Right cardiac atrium (tissue), 5 donors: ENCODE data around the gene SCN9A. TPM values are rescaled to one million over a fixed set of nuclear protein-coding genes. Genes with fewer than 3 reads are reported as not detected.
"Not testable (repeated sequence)": the region's sequence is repeated elsewhere in the genome, so short reads cannot be mapped to it uniquely, and the experiment has no call there.

Experiments
- ATAC-seq, 2 donors: fragments of 200-7000 bp; cut with Tn5 transposase; one replicate each; pipeline versions ENCODE4 v1.8.0 to v1.9.1; 2020; ENCODE audit warnings: moderate library complexity in 2 of 2, mild to moderate bottlenecking in 1 of 2
- DNase-seq, 3 donors: peaks; one replicate each; pipeline ENCODE4 v3.0.0-alpha.2; 2020
- H3K27ac ChIP-seq: one replicate; pipeline ENCODE4 v1.5.1; 2013; ENCODE audit warnings: mild to moderate bottlenecking, low read length, control low read depth, moderate library complexity
- H3K27me3 ChIP-seq: one replicate; pipeline ENCODE4 v1.6.1; 2013; ENCODE audit not compliant: control insufficient read depth, insufficient read depth
- H3K4me1 ChIP-seq: one replicate; pipeline ENCODE4 v1.6.1; 2013; ENCODE audit warnings: low read length; ENCODE audit not compliant: control insufficient read depth, insufficient read depth
- H3K4me3 ChIP-seq: one replicate; pipeline ENCODE4 v1.5.1; 2013; ENCODE audit warnings: low read length, control low read depth
- H3K9me3 ChIP-seq: one replicate; pipeline ENCODE4 v1.6.1; 2013; ENCODE audit warnings: low read length; ENCODE audit not compliant: control insufficient read depth
- WGBS: extraction: QIAGEN DNeasy Blood & Tissue Kit; methylation state at CpG from one replicate; pipeline ENCODE4 v1.1.7; 2013; 5-methylcytosine and 5-hydroxymethylcytosine counted together
- intact Hi-C, 4 donors: fragments of 100-400 bp; cut with DNase I; formaldehyde crosslinking; loops; one replicate each; pipeline versions ENCODE4 v1.11.0 to v1.14.0; 2022 to 2023
- polyA plus RNA-seq: library from polyadenylated mRNA; stranded (reverse); fragments of 200-250 nt; gene quantifications from one replicate; pipeline ENCODE4 v1.2.3, GENCODE V29; 2013
- total RNA-seq, 4 donors: library from RNA; stranded (reverse); fragmentation: NEBNext Ultra II Directional; extraction: Animal tissue kit (Norgen Biotek cat#: 25700); gene quantifications; one replicate each; pipeline ENCODE4 v1.2.1, GENCODE V29; 2021
- donor health status: healthy with polysubstance abuse.
- donor health status: DM: no; HTN: yes; CAD: no.
- donor health status: DM: no; HTN: no; CAD: no.
- donor health status: DM: no; HTN: yes; CAD: no; lungs with severe emphysema.
- donor health status: DM: yes; HTN: yes; CAD: no.

The SCN9A gene
- total and polyA plus RNA-seq, 5 donors = 0.43 to 1.5 (median 1.0) TPM

DNA sequence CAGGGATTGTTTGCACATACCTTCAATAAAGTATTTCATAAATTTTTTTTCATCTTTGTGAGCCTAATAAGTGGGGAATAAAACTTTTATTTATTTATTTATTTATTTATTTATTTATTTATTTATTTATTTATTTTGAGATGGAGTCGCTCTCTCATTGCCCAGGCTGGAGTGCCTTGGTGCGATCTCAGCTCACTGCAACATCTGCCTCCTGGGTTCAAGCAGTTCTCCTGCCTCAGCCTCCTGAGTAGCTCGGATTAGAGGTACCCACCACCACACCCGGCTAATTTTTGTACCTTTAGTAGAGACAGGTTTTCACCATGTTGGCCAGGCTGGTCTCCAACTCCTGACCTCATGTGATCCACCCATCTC is 17.8 kb downstream of the SCN9A start:
- ATAC-seq, H3K4me1 ChIP-seq, H3K9me3 ChIP-seq, DNase-seq, H3K27ac ChIP-seq, H3K27me3 ChIP-seq, H3K4me3 ChIP-seq, intact Hi-C loops: not testable (repeated sequence)
- WGBS = 98% methylated on average over 4 of the region's 4 CpGs

DNA sequence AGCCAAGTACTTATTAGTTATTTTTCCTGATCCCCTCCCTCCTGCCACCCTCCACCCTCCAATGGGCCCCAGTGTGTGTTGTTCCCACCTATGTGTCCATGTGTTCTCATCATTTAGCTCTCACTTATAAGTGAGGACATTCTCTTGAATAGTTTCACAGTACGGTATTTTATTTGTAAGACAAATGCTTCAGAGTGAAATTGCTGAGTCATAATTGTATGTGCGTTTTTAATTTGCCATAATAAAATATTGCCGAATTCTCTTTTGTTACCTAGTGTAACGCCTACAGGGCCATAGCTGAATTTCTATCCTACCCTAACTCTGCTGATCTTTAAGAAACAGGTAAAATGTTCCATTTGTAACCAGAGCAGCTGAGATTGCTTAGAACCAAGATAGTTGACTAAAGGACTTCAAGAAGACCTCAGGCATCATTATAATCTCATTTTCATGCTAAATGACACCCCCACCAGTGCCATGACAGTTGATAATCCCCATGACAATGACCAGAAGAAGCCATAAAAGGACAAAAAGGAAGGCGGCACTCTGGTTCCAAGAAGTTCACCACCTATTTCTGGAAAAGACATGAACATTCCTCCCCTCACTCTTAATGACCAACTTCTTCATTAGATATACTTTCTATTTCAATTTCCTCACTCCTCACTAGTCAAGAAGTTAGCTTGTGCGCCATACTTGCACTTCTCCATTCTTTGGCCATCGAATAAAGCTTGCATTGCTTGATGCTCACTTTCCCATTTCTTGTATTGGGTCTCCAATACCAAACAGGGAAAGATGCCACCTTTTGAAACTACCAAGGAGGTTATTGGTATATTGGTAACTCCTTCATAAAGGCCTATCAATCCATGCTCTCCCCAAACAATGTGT is 18.4 kb downstream of the SCN9A start:
- Histone ChIP-seq H3K27ac (no peak overlapping the region), H3K4me1 (no peaks in the 10 kb centered on the region), H3K9me3 (no peaks in the 10 kb centered on the region), H3K27me3 (no peaks in the 10 kb centered on the region), H3K4me3 (no peak overlapping the region)
- no peak for DNase-seq
- 86% methylated on average over 7 of the region's 7 CpGs for WGBS
- ATAC-seq = no peak
- intact Hi-C loops = no loop called here

DNA sequence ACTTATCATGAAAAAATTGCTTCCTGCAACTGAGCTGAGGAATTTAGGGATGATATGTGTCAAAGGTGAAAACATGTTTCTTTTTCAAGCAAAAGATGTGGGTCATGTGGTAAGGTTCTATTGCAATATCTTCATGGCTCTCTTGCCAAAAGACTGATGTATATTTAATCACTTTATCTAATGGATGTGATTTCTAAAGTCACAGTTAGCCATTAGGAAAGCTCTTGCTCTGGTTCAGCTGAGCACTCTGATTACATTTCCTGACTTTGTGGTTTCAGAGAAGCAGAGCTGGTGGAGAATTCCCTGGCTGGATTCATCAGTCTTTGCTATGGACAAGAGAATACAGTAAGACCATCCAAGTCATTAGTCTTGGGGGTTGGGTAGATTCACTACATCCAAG is 24.4 kb downstream of the SCN9A start:
- intact Hi-C loops = no loop called here
- H3K27ac ChIP-seq = no peak overlapping the region
- ATAC-seq = no peak

DNA sequence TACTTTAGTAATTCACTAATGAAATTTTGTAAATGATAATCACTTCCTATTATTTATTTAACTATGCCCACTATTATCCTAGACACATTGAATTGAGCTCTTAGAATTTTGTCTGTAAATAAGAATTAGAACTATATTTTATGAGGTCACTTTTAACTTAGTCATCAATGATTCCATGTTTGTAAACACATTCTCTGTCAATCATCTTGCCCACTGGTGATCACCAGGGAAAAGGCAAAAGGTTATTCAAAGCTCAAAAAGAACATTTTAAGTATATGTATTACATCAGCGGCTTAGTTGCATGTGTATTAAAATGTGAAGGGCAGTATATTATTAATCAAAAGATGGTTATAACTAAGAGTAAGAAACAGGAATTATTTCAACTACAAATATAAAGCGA is 25.2 kb downstream of the SCN9A start:
- Histone ChIP-seq H3K27me3 (no peaks in the 10 kb centered on the region), H3K9me3 (no peaks in the 10 kb centered on the region), H3K4me1 (no peaks in the 10 kb centered on the region), H3K4me3 (no peak overlapping the region), H3K27ac (no peak overlapping the region)
- 91% methylated on average over 2 of the region's 2 CpGs for WGBS
- ATAC-seq (no peak), DNase-seq (no peak)
- intact Hi-C loops = no loop called here

More for the DNA sequence above, 24.4 kb downstream of the SCN9A start:
- Histone ChIP-seq H3K4me3 (no peak overlapping the region), H3K9me3 (no peaks in the 10 kb centered on the region), H3K27me3 (no peaks in the 10 kb centered on the region), H3K4me1 (no peaks in the 10 kb centered on the region)
- DNase-seq = no peak

DNA sequence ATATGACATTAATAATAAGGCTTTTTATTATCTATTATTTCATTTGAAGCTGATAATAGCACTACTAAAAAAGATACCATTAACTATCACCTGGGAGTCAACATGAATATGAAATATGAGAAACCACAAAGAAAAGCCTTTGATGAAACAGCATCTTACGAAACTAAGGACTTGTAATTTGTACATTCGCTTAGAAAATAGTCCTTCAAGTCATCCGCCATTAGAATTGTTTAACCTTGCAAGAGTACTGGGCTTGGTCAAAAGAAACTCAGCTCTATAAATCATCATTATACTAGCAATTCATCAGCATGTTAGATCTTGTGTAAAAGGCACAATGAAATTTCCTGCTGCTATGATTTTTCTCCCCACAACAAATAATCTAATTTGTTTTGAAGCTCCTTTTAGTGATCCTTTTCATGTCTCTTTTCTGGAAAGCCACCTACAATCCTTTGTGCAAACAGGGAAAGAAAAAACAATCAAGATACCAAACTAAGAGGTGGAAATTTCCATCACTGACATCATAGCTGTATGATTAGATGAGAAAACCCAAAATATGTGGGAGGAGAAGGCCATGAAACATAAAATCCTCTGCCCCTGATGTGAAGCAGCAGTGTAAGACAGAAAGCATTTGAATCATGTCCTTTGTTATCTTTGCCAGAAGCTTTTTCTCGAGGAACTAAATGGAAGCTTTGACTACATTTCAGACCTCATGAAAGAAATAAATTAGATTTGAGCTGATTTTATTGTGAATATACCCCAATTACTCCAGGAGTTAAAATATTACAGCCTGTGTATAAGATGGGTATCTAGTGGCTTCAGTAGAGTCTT is 31.2 kb downstream of the SCN9A start:
- ATAC-seq = no peak
- 69% methylated on average over 4 of the region's 4 CpGs for WGBS
- H3K4me1 ChIP-seq = no peaks in the 10 kb centered on the region
- intact Hi-C loops = no loop called here
- no peak overlapping the region for H3K4me3 ChIP-seq
- no peak for DNase-seq
- no peaks in the 10 kb centered on the region for H3K9me3 ChIP-seq
- no peak overlapping the region for H3K27ac ChIP-seq
- H3K27me3 ChIP-seq = no peaks in the 10 kb centered on the region

DNA sequence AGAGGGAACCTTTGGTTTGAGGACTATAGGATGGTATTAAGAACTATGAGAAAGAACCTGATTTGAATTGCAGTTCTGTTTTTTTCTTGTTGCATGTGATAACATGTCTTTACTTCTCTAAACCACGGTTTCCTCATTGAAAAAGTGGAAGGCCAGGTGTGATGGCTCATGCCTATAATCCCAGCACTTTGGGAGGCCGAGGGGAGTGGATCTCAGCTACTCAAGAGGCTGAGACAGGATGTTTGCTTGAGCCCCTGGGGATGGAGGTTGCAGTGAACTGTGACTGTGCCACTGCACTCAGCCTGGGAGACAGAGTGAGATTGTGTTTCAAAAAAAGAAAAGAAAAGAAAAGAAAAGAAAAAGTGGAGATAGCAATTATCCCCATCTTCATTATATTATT is 32.3 kb downstream of the SCN9A start:
- H3K27ac ChIP-seq = no peak overlapping the region
- H3K27me3 ChIP-seq = no peaks in the 10 kb centered on the region
- no peak for ATAC-seq
- WGBS = 34% methylated on average over 2 of the region's 2 CpGs
- DNase-seq = no peak
- no peak overlapping the region for H3K4me3 ChIP-seq
- intact Hi-C loops = no loop called here
- no peaks in the 10 kb centered on the region for H3K9me3 ChIP-seq
- H3K4me1 ChIP-seq = no peaks in the 10 kb centered on the region

DNA sequence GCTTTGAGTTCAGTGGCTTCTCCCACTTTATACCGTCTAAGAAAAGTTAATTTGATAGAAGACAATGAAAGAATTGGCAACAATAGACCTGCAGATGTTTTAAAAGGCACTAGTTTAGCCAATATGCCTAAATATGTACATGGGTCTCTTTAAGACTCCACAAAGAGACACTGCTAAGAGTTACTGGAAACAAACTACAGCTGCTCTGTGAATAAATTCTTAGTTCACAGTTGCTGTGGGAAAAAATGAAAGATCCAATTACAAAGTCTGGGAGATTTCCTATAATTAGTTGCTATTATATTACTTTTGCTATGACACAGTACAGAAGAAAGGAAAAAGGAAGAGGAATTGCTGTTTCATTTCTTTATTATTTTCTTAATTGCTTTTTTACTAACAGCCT is 34.3 kb downstream of the SCN9A start:
- Histone ChIP-seq H3K4me1 (no peaks in the 10 kb centered on the region), H3K27me3 (no peaks in the 10 kb centered on the region), H3K4me3 (no peak overlapping the region), H3K9me3 (no peaks in the 10 kb centered on the region), H3K27ac (no peak overlapping the region)
- ATAC-seq (no peak), DNase-seq (no peak)
- WGBS = 35% methylated on average over 1 of the region's 1 CpG
- intact Hi-C loops = no loop called here

DNA sequence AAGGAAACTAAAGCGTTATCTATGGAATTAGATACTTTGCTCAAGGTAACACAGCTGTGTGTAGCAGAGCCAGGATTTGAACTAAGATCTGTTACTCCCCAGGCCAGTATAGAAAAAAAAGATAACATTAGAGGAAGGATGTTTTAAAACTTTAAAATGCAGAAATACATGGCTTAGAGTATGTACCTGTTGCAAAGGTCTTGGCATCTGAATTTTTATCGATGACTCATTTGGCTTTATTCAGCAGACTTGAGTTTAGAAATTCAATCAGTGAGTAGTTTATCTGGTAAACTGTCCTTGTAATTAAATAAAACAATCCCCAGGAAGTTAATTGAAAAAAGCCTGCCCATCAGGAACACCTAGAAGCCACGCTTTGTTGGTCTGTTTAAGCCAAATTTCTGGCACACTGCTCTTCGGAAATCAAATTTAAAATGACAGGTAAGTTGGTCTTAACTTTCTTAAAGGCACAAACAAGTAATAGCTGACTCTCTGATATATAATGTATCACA is 36.9 kb downstream of the SCN9A start:
- Histone ChIP-seq H3K4me1 (no peaks in the 10 kb centered on the region), H3K27me3 (no peaks in the 10 kb centered on the region), H3K9me3 (no peaks in the 10 kb centered on the region), H3K27ac (no peak overlapping the region), H3K4me3 (no peak overlapping the region)
- DNase-seq (no peak), ATAC-seq (no peak)
- 86% methylated on average over 4 of the region's 4 CpGs for WGBS
- intact Hi-C loops = no loop called here

DNA sequence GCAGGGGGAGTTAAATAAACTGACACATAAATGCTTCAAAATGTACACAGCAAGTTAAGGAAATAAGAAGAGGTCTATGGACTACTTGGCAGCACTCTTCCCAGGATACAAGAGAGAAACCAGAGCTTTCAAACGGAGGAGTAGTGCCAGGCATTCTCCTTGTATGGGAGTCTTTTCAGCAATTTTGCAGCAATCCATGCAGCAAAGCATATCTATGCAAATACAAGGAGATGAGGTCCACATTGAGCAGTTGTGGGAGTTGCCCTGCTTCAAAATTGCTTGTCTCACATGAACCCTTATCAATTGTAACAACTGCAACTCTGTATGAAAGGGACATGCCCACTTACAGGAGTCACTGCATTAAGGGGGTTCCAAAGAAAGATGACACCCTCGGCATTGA is 37.8 kb downstream of the SCN9A start:
- Histone ChIP-seq H3K9me3 (no peaks in the 10 kb centered on the region), H3K4me1 (no peaks in the 10 kb centered on the region), H3K27me3 (no peaks in the 10 kb centered on the region), H3K4me3 (no peak overlapping the region), H3K27ac (no peak overlapping the region)
- 70% methylated on average over 2 of the region's 2 CpGs for WGBS
- intact Hi-C loops = no loop called here
- no peak for DNase-seq
- no peak for ATAC-seq

DNA sequence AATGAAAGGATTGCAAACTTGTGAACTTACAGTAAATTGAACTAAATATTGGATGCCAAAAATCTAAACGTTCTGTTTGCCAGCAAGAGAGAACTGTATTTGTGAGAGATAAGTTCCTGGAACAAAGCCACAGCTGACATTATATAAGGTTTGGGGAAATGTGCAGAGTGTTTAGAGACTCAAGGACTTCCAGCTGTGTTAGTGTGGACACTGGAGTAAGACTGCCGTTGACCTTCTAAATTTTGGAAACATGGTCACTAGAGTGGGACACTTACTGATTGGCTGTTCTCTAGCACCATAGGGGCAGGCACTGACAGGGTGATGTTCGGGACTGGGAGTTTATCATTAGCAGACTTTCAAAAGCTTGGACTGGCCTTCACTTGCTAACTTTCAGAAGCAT is 40.5 kb downstream of the SCN9A start:
- Histone ChIP-seq H3K27me3 (no peaks in the 10 kb centered on the region), H3K4me1 (no peaks in the 10 kb centered on the region), H3K27ac (no peak overlapping the region), H3K4me3 (no peak overlapping the region), H3K9me3 (no peaks in the 10 kb centered on the region)
- ATAC-seq = no peak
- intact Hi-C loops = no loop called here
- DNase-seq = no peak
- WGBS = 24% methylated on average over 3 of the region's 3 CpGs

DNA sequence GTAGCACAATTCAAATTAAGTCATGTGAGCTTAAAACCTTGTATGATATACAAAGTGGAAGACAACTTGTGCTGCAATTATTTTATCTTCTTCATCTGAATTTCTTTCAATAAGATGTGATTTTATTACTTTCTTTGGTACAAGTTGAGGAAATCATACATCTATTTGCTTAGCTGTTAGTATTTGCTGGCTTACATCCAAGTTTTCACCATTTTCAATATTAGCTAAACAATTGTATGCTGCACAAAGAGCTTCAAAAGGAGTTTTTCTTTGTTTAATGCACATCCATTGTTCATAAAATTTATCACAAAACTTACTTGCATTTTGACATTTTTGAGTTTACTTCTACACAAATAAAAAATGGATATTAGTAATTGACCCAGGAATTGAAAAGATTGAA is 40.9 kb downstream of the SCN9A start:
- no peak for ATAC-seq
- no peaks in the 10 kb centered on the region for H3K4me1 ChIP-seq
- no peak for DNase-seq
- intact Hi-C loops = no loop called here
- H3K4me3 ChIP-seq = no peak overlapping the region
- H3K9me3 ChIP-seq = no peaks in the 10 kb centered on the region
- no peak overlapping the region for H3K27ac ChIP-seq
- no peaks in the 10 kb centered on the region for H3K27me3 ChIP-seq
